Measurements from ENCODE around the gene SBF2.
A peak's percentile ranks its signal among the peaks of the same experiment; 100 is the strongest.
"Not testable (repeated sequence)": the region's sequence is repeated elsewhere in the genome, so short reads cannot be mapped to it uniquely, and the experiment has no call there.

Gene SBF2

DNA sequence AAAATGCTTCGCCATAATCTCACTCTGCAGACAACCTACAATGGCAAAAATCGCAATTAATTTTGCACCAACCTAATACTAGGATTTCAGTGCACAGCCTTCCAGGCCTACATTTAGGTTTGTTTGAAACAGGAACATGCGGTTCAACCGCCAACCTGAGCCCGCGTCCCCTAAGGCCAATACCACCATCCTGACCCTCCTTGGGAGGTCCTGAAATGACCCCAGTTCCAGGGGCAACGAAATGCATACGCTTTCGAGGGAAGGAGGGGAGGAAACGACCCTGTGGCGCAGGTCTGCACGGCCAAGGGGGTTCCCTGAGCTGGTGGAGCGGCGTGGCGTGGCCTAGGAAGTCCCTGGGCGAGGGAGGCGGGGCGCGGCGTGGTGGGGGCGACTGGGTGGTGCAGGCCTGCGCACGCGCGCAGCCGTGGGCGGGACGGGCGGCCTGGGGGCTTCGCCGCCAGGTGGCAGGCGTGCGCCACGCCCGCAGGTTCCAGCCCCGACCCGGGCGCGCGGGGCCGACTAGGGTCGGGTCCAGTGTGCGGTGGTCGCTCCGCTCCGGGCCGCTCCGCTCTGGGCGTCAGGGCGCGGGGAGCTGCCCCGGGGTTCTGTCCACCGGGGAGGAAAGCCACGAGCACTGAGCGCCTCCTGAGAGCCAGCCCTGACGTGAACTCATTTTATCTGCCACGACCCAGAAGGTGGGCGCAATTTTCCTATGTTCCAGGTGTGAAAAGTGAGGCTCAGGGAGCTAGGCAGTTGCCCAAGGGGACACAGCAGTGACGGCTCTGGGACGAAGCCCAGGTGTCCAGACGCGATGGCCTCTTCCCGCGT, 536.0 kb downstream of the SBF2 start:
- peak; percentile 87 for DNase-seq

DNA sequence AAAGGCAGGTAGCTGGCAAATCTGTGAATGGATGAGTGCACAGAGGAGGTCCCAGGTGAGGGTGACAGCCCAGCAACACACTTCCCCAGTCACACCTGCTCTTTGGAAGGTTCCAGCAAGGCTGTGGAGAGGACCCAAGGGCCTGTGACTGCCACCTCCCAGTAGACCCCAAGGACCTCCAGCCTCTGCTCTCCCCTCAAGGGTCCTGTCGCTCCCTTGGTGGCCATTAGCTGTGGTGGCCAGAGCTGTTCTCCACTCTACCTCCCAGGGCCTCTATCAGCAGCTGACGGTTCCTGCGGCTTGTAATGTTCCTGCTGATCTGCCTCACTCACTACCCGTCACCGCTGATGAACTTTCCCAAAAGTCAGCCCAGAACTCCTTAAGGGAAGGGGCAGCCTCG, 537.1 kb downstream of the SBF2 start:
- no peak for DNase-seq

DNA sequence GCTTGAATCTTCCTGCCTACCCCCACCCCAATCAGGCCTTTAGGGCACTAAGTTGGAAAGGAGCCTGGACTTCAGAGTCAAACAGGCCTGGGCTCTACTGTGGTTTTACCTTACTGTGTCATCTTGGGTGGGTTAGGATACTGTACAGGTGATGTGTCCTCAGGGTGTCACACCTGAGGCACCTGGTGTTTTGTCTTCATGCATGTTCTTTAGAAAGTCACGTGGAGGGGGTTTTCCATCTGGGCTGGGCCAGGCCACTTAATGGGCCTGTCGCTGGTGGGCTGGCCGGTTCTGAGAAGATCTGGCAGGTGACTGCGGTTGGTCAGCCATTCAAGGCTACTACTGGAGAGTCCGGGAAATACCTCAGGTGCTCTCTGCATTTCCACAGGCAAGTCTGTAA, 537.6 kb downstream of the SBF2 start:
- DNase-seq, result no peak

DNA sequence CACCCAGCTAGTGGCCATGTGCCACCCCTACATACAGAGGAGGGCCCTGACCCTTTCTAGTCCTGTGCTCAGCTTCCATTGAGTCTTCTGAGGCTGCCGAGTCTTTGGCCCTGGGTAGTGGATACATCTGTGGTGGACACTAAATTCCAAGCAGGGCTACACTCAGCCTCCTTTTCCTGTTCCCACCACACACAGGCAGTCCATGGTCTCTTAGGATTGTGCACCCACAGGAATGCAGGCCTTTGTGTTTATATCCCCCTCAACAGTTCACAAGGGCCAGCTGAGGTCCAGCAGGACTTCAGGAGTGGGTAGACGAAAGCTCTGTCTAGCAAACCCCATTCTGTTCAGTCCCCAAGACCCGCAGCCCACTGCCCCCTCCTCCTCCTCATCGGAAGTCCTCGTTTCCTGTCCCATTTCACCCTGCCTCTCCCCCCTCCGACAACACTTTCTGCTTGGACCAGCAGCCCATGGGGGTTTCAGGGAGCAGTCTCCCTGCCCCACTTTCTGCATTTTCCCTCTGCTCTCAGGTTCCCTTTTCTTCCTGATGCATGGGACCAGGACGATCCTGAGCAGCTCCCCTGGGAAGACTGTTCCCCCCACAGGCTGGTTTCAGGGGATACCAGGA, 538.3 kb downstream of the SBF2 start:
- no peak for DNase-seq

DNA sequence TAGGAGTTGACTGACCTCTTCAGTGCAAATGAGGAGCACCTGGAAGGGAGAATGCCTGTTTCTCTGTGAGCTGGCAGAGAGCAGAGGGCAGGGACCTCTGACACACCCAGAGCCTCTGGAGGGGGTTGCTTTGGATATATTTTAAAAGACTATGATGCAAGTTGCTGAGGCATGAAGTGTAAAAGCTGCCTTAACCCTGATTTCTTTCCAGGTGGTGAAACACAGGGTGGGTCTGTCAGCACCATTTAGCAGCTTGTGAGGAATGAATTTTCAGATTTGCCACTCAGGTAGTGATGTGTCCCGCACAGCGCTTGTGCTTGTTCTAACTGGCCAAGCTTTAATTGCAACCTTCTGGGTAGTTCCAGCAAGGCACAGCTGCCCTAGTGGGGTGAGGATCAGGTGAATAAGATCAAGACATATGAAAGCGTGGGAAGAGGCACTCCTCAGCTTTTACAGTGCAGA, 540.0 kb downstream of the SBF2 start:
- no peak for DNase-seq

DNA sequence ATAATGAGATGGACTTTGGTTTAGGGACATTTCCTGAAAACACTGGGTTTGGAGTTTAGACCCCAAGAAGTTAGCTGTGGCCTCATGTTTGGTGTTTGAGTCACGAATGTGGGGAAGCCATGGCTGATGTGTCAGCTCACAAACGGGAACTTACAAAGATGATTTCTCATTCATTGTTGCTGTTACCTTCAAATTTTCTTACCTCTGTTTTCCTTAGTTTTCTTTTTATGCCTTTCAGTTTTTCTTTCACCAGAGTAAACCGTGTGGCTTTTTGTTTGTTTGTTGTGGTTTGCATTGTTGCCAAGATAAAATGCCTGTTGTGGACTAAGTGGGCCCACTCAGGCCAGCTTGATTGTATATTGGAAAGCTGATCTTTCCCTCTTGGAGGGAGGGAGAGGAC, 541.0 kb downstream of the SBF2 start:
- DNase-seq, result no peak

DNA sequence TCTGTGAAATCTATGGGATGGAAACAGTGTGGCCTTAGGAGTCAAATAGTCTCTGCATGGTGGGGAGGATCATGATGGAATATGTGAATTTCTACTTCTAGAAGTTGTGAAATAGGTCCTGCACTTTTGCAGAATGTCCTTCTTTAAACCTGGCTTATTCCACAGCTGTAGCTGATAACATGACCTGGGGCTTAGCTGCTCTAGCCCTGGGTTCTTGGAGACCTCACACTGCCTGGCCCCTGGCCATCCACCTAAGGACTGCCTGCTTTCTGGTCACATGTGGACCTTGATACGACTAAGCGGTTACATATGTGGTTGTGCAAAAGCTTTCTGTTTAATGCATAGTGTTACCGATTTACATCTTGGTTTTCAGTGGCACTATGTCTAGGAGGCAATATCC, 541.9 kb downstream of the SBF2 start:
- DNase-seq, result no peak

DNA sequence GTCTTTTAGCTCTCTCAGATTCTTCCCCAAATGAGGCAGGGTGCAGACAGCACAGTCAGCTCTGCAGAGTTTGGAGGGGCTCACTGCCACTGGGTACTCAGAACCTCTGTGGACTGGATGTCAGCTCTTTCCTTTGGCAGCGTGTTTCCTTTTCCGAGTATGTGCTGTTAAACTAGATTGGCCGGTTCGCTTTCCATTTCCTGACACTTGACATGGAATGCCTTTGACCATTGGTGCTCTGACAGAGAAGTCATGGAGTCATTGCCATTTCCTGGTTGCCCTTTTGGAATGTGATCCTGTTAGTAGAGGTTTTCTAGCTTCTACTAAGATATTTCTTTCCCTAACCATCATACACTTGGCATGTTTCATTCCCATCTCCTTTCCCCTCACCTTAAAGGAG, 543.5 kb downstream of the SBF2 start:
- no peak for DNase-seq

DNA sequence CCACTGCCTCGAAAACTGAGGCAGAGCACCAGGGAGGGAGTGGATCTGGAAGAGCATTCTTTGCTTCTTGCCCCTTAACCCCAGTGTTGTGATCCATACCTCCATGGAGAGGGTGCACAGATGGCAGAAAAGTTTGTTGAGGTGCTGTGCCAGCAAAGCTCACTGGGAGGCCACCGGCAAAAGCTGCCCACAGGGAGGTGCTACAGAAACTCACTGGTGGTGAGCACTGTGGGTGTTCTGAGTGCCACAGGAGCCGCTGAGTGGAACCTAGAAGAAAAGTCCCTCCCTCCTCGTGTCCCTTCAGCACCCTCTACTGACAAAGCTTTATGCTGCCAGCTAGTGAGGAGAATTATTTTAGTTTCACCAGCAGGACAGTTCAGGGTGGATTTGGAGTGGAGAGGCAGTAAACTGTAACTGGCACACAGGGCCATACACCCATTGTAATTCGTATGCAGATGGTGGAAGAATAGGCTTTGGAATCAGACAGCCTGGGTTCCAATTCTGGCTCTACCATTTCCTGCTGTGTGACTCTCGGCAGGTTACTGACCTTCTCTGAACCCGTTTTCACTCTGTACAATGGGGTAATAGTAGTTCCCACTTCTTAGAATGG, 545.6 kb downstream of the SBF2 start:
- DNase-seq, result peak; percentile 25

DNA sequence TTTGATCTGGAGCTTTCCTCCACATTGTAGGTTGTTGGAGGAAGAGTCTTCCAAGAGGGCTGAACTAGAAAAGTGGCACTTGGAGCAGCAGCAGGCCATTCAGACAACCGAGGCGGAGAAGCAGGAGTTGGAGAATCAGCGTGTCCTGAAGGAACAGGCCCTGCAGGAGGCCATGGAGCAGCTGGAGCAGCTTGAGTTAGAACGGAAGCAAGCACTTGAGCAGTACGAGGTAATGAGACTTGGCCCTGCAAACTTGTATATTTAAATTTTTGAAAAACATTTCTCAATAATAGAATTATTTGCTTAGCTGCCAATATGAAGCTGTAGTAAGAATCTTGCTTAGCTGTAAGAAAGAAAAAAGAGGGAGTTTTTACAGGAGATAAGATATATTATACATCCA, 546.2 kb downstream of the SBF2 start:
- DNase-seq, result no peak

DNA sequence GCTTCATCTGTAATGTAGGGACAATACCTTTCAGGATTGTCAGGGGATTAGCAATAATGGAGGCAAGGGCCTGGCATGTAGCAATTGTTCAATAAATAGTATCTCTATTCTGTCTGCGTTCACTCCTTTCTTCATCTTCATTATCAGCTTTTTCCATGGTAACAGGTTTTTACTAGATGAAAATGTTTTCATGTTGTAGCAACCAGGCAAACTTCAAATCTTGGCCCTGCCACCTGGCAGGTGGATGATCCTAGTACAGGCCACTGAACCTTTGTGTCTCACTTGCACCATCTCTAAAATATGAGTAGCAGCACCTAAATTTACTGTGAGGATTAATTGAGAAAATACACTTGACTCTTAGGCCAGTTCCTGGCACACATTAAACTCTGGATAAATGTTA, 546.8 kb downstream of the SBF2 start:
- DNase-seq, result no peak

DNA sequence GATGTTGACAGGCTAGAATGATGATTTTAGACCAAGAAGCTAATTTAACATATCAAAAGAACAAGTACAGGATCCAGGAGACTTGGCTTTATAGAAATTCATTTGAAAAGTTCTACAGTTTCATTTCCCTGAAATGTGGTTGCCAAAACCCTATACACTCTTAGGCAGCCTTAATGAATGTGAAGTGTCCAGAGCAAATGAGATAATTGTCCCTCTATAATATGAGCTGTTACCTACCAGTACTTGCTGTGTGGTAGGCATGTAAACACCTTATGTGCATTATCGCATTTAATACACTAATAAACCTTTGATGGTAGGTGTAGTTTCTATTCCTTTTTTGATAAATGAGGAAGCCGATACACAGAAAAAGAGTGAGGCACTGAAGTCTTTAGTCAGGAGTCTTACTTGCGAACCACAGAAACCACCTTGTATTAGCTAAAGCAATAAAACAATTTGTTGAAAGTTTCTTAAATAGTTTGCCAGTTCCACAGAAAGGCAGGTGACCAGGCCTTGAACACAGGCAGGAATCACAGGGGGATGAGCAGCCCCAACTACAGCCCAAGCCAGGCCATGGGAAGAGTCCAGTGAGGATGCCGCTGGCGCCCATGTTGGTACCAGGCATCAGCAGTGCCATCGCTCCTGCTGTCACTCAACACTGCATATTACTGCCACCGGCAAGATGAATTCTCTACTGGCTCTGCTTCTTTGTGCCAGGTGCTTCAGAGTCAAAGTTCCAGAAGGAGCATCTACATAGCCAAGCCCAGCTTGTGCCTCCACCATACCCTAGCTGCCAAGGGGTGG, 548.4 kb downstream of the SBF2 start:
- DNase-seq, result no peak

DNA sequence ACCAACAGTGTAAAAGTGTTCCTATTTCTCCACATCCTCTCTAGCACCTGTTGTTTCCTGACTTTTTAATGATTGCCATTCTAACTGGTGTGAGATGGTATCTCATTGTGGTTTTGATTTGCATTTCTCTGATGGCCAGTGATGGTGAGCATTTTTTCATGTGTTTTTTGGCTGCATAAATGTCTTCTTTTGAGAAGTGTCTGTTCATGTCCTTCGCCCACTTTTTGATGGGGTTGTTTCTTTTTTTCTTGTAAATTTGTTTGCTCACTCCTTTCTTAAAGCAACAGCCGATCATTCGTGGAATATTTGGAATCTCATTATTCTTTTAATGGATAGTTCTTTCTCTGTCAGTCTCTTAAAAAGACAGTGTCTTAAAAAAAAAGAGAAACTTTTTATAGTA, 550.5 kb downstream of the SBF2 start:
- DNase-seq, result not testable (repeated sequence)

DNA sequence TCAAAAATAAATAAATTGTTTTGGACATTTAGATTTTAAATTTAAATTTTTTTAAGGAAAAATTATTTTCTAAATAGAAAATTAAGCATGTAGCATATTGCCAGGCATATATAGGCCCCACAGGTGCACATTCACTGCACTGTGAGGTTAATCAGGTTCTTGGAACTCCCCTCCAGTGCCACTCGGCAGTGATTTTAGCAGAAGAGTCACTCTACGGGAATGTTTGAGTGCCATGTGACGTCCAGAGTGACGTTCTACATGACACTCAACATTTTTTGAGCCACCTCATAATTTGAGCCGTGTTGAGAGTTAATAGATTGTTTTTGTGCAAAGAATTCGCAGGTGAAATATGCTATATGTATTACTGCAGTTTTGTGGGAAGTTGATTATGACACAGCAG, 552.8 kb downstream of the SBF2 start:
- DNase-seq, result no peak

DNA sequence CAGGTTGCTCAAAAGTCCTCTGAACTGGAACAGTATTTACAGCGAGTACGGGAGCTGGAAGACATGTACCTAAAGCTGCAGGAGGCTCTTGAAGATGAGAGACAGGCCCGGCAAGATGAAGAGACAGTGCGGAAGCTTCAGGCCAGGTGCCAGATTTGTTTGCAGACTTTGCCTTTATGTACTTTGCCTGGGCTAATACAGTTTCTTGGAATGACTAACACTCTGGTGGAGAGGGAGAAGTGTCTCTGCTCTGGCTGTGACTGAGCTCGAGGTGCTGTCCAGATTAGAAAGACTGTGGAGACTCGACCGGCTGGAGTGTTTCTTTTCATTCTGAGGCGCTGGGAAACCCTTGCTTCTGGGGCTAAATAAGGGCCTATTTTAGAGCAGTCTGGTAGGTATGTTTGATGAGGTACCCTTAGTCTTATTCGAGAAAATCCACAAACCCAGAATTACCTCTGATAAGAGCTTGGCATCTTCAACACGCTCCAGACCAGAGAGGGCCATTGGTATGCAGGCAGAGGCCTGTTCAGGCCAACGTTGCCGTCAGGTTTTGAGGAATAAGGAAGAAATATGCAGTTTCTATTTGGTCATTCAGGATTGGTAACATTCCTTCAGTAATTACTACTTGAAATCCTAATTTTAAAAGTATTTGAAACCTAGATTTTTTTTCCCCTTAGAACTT, 553.7 kb downstream of the SBF2 start:
- no peak for DNase-seq

DNA sequence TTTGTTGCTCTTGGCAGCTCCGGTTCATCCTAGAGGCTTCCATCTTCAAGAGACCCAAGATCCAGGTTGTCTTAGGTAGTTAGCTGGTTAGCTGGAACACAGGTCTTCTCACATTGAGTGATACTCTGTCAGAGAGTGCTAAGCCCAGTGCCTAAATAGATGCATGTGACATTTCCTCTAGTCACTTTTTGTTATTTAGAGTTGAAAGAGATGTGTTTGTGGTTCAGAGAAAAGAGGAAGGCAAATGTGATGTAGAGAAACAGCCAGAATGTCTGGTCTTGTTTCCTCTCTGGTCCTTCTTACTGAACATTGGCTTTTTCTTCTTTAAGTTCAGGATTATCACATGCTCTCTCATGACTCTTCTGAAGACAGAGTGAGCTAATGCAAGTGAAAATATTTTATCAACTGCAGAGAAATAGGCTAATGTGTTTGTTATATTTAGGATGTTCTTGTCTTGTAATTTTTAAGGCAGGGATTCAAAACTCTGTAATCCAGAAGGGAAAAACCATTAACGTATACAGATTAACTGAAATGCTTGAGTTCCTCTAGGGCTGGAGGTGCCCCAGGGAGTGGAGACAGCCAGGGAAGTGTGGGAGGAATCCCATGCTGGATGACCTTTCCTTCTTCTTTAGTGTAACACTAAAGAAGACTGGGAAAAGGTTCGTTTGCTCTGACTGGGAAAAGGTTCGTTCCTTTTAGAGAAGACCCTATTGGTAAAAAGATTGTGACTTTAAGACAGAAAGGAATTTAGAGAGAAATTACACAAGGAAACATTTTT, 554.7 kb downstream of the SBF2 start:
- DNase-seq, result no peak

DNA sequence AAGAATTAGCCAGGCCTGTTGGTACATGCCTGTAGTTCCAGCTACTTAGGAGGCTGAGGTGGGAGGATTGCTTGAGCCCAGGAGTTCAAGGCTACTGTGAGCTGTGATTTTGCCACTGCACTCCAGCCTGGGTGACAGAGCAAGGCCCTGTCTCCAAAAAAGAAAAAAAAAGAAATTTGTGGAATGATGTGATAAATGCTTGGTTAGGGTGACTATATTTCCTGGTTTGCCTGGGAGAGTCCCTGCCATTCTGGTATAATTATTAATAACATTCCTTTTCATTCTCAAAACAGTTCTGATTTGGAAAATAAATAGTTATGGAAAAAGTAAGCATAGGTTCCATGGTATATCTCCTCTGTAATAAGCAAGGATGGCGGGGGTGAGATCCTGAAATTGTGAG, 555.3 kb downstream of the SBF2 start:
- DNase-seq, result no peak

DNA sequence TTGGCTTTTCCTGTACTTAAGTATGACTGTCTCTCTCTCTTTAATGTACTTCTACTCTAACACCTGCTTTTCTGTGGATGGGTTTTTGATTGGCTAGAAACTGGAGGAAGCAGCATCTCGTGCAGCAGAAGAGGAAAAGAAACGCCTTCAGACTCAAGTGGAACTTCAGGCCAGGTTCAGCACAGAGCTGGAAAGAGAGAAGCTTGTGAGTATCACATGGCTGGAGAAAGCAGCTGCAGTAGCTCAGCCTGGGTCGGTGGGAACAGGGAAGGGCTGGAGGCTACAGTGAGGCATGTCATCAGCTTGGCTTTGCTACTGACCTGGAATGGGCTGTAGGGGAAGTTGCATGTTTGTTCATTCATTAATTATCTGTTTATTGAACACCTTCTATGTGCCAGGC, 555.9 kb downstream of the SBF2 start:
- no peak for DNase-seq

DNA sequence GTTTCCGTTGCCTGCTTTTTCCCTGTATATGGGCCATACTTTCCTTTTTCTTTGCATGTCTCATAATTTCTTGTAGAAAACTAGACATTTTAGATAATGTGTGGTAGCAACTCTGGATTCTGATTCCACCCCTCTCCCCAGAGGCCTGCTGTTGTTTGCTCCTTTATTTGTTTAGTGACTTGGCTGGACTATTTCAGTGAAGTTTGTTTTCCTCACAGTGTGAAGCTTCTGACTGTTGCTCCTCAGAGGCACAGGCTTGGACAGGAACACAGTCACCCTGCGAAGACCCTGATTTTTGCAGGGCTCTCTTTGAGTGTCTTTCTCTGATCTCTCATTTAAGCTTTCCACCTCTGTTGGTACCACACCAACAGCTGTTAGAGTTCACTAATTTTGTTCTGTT, 557.7 kb downstream of the SBF2 start:
- no peak for DNase-seq

DNA sequence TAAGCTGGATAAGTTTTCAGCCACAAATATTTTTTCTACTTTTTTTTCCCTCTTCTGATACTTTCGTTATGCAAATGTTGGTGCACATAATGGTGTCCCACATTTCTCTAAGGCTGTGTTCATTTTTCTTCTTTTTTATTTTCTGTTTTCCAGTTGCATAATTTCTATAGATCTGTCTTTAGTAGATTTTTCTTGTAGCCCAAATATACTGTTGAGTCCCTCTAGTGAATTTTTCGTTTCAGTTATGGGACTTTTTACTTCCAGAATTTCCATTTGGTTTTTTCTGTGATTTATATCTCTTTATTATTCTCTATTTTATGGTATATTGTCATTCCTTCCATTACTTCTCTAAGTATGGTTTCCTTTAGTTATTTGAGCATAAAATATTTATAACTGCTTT, 558.1 kb downstream of the SBF2 start:
- DNase-seq, result no peak

DNA sequence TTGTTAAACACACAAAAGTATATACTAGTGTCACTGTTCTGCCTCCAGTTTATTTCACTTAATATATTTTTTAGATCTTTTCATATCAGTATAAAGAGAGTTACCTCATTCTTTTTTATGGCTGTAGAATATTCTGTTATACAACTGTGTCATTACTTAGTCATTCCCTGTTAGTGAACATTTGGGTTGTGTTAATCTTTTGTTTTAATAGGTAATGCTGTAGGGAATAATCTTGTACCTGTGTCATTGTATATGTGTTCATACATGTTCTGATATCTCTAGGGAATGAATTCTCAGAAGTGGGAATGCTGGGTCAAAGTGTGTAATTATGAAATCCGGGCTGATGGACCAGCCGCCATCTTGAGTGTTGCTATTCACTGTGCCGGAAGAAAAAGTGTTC, 558.8 kb downstream of the SBF2 start:
- no peak for DNase-seq

DNA sequence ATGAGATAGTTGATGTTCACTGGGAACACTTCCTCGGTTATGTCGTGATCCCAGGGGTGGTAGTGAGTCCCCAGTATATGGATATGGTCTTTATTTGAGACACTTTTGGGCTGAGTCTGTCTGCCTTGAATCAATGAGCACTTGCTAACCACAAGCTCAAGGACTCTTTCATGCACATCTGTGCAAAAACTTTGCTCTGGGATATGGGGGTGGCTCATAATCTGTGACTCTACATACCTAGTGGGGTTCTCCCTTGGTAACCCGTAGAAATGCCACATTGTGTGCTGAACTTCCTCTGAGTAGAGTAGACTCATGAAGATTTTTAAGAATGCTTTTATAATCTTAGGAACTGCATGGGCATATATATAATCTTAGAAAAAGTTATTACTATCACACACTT, 560.8 kb downstream of the SBF2 start:
- no peak for DNase-seq
